KMS-11 (cell line): ENCODE data around the gene CIBAR2.

ENCODE experiments used
- H2AFZ ChIP-seq: fragments of 200-600 bp; sonication (generic); 2 replicates; pipeline ENCODE4 v1.6.1; 2016; ENCODE audit warnings: antibody characterized with exemption, mixed run types, low read depth
- H3K27ac ChIP-seq: fragments of 200-600 bp; sonication (generic); 2 replicates; pipeline ENCODE4 v1.6.1; 2016; ENCODE audit warnings: mild to moderate bottlenecking, mixed run types
- H3K27me3 ChIP-seq: fragments of 200-600 bp; sonication (generic); 2 replicates; pipeline ENCODE4 v1.6.1; 2017; ENCODE audit warnings: mild to moderate bottlenecking, low read depth, mixed run types, moderate library complexity; ENCODE audit not compliant: insufficient read depth
- H3K36me3 ChIP-seq: fragments of 200-600 bp; sonication (generic); 2 replicates; pipeline ENCODE4 v1.6.1; 2017; ENCODE audit warnings: mild to moderate bottlenecking, mixed run types; ENCODE audit not compliant: insufficient read depth
- H3K4me1 ChIP-seq: fragments of 200-600 bp; sonication (generic); 2 replicates; pipeline ENCODE4 v1.6.1; 2016; ENCODE audit warnings: mild to moderate bottlenecking, low read depth, mixed run types; ENCODE audit not compliant: poor library complexity, severe bottlenecking
- H3K4me2 ChIP-seq: fragments of 200-600 bp; sonication (generic); 2 replicates; pipeline ENCODE4 v1.7.0; 2016; ENCODE audit warnings: mild to moderate bottlenecking, mixed run types
- H3K4me3 ChIP-seq: fragments of 200-600 bp; sonication (generic); IDR thresholded peaks from 2 replicates; pipeline ENCODE4 v1.6.1; 2017; ENCODE audit warnings: low read depth, low read length, mixed read lengths; ENCODE audit not compliant: insufficient read depth
- H3K79me2 ChIP-seq: fragments of 200-600 bp; sonication (generic); 2 replicates; pipeline ENCODE4 v1.6.1; 2016; ENCODE audit warnings: low read depth, mixed run types; ENCODE audit not compliant: insufficient read depth
- H3K9ac ChIP-seq: fragments of 200-600 bp; sonication (generic); 2 replicates; pipeline ENCODE4 v1.6.1; 2016; ENCODE audit warnings: mild to moderate bottlenecking, mixed run types
- H4K20me1 ChIP-seq: fragments of 200-600 bp; sonication (generic); 2 replicates; pipeline ENCODE4 v1.6.1; 2016; ENCODE audit warnings: mild to moderate bottlenecking, mixed run types; ENCODE audit not compliant: insufficient read depth
- TF ChIP-seq, protein P1 (sequence below): fragments of 200-600 bp; sonication (generic); conservative IDR thresholded peaks from 2 replicates; pipeline ENCODE4 v1.6.1; 2017; ENCODE audit warnings: low read depth, mild to moderate bottlenecking, antibody characterized with exemption, low read length, moderate library complexity, mixed read lengths

Gene CIBAR2

DNA sequence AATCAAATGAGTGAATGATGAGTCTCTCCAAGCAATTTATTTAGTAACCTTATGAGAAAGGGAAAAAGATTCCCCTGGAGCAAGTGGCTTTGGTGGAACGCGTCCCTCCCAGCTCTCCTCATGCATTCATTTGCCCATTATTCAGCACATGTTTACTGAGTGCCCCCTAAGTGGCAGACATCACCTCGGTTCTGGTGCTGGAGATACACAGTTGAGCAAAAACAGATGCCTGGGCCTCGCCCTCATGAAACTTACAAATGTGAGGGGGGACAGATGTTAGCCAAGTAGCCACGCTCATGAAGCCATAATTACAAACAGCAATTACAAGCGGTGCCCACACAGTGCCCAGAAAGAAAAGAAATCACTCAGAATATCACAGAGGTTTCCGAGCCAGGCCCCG is 45.1 kb upstream of the CIBAR2 start:
- Histone ChIP-seq H3K36me3 (no peaks in the 10 kb centered on the region), H3K4me1 (no peaks in the 10 kb centered on the region), H3K27me3 (peaks cover 81% of the 10 kb centered on the region), H3K27ac (no peak overlapping the region), H4K20me1 (no peaks in the 10 kb centered on the region), H3K4me2 (no peak overlapping the region), H3K9ac (no peak overlapping the region), H3K4me3 (no peak overlapping the region), H3K79me2 (no peaks in the 10 kb centered on the region), H2AFZ (no peak overlapping the region; the same call in 1 of the 2 replicates)
- TF ChIP-seq, protein P1, sequence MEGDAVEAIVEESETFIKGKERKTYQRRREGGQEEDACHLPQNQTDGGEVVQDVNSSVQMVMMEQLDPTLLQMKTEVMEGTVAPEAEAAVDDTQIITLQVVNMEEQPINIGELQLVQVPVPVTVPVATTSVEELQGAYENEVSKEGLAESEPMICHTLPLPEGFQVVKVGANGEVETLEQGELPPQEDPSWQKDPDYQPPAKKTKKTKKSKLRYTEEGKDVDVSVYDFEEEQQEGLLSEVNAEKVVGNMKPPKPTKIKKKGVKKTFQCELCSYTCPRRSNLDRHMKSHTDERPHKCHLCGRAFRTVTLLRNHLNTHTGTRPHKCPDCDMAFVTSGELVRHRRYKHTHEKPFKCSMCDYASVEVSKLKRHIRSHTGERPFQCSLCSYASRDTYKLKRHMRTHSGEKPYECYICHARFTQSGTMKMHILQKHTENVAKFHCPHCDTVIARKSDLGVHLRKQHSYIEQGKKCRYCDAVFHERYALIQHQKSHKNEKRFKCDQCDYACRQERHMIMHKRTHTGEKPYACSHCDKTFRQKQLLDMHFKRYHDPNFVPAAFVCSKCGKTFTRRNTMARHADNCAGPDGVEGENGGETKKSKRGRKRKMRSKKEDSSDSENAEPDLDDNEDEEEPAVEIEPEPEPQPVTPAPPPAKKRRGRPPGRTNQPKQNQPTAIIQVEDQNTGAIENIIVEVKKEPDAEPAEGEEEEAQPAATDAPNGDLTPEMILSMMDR: no peak

DNA sequence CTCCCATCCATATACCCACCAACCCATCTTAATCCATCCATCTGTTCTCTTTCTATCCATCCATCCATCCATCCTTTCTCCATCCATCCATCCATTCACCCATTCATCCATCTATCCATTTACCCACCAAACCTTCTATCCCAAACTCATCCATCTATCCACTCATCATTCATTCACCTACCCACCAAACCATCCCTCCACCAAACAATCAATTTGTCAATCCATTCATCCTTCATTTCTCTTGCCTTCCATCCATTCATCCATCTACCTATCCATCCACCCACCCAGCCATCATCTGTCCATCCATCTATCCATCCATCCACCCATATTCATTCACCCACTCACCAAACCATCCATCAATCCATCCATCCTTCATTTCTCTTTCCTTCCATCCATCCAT is 44.6 kb upstream of the CIBAR2 start:
- Histone ChIP-seq H3K9ac (no peak overlapping the region), H3K36me3 (no peaks in the 10 kb centered on the region), H2AFZ (no peak overlapping the region), H3K4me3 (no peak overlapping the region), H3K79me2 (no peaks in the 10 kb centered on the region), H3K27me3 (peaks cover 81% of the 10 kb centered on the region), H3K27ac (no peak overlapping the region), H3K4me1 (no peaks in the 10 kb centered on the region), H4K20me1 (no peaks in the 10 kb centered on the region), H3K4me2 (no peak overlapping the region)
- TF ChIP-seq, protein P1: no peak

DNA sequence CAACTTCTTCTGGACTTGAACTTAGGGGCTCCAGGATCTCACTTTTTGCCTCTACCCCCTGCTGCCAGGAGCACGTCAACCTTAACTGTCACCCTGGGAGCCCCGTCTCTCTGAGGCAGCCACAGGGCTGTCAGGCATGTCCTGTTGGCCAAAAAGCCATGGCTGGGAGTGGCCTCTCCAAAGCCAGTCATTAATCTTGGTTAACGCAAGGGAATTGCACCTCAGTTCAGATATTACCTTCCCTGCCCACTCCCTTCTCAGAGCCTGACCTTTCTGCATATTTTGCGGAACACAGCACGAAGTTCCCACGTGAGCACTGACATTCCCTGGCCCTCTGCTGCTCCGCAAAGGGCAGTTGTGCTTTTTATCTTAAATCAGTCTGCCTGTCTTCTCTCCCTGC is 44.2 kb upstream of the CIBAR2 start:
- Histone ChIP-seq H3K36me3 (no peaks in the 10 kb centered on the region), H2AFZ (no peak overlapping the region), H3K27ac (no peak overlapping the region), H3K4me3 (no peak overlapping the region), H3K9ac (no peak overlapping the region), H4K20me1 (no peaks in the 10 kb centered on the region), H3K27me3 (peaks cover 77% of the 10 kb centered on the region), H3K4me1 (no peaks in the 10 kb centered on the region), H3K79me2 (no peaks in the 10 kb centered on the region), H3K4me2 (no peak overlapping the region)
- TF ChIP-seq, protein P1: no peak

DNA sequence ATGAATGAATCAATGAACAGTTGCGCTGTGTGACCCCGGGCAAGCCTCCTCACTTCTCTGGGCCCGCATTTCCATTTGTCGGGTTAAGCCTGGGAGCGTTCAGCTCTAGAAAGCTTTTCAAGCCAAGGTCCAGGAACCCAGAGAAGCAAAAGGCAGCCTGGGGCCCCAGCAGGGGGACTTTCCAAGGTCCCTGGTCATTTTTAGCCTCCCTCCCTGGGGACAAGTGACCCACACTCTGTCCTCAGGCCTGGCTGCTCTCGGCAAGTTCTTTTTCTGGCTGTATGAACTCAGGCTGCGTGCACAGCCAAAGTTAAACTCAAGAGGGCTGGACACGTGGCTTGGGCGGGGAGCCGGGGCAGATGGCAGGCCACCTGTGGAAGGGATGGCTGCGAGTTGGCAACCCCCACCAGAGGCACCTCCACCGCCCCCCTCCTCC is 41.4 kb upstream of the CIBAR2 start:
- no peak overlapping the region for H3K9ac ChIP-seq
- H3K4me2 ChIP-seq: no peak overlapping the region
- no peak overlapping the region for H3K27ac ChIP-seq
- H4K20me1 ChIP-seq: no peaks in the 10 kb centered on the region
- H3K27me3 ChIP-seq: peaks cover 69% of the 10 kb centered on the region
- H3K36me3 ChIP-seq: no peaks in the 10 kb centered on the region
- no peaks in the 10 kb centered on the region for H3K79me2 ChIP-seq
- TF ChIP-seq, protein P1: no peak
- no peaks in the 10 kb centered on the region for H3K4me1 ChIP-seq
- no peak overlapping the region for H2AFZ ChIP-seq
- no peak overlapping the region for H3K4me3 ChIP-seq
